Measurements from ENCODE around the gene DYSF.

Gene DYSF

GRCh38 chr2:71571945-71572344, 118.6 kb downstream of the DYSF start:
- no peak for DNase-seq (ENCODE audit: low read depth in 2 of 2)

GRCh38 chr2:71575966-71576365, 122.6 kb downstream of the DYSF start:
- DNase-seq (ENCODE audit: low read depth in 2 of 2), result no peak

- no peak for DNase-seq (ENCODE audit: low read depth in 2 of 2)
These were observed 123.2 kb downstream of the DYSF start for GRCh38 chr2:71576541-71576940.

- no peak for DNase-seq (ENCODE audit: low read depth in 2 of 2)
These were observed 123.8 kb downstream of the DYSF start for GRCh38 chr2:71577209-71577608.

GRCh38 chr2:71578767-71579342, 125.5 kb downstream of the DYSF start:
- no peak for DNase-seq (ENCODE audit: low read depth in 2 of 2)

GRCh38 chr2:71581026-71581425, 127.7 kb downstream of the DYSF start:
- DNase-seq (ENCODE audit: low read depth in 2 of 2), result no peak

- no peak for DNase-seq (ENCODE audit: low read depth in 2 of 2)
These were observed 130.5 kb downstream of the DYSF start for GRCh38 chr2:71583876-71584275.

GRCh38 chr2:71586471-71586870, 133.1 kb downstream of the DYSF start:
- no peak for DNase-seq (ENCODE audit: low read depth in 2 of 2)

- DNase-seq (ENCODE audit: low read depth in 2 of 2), result no peak
These were observed 134.2 kb downstream of the DYSF start for GRCh38 chr2:71587509-71588073.

- DNase-seq (ENCODE audit: low read depth in 2 of 2), result no peak
These were observed 135.3 kb downstream of the DYSF start for GRCh38 chr2:71588497-71589170.

- no peak for DNase-seq (ENCODE audit: low read depth in 2 of 2)
These were observed 136.4 kb downstream of the DYSF start for GRCh38 chr2:71589763-71590162.

GRCh38 chr2:71591044-71591443, 137.7 kb downstream of the DYSF start:
- DNase-seq (ENCODE audit: low read depth in 2 of 2), result no peak

- no peak for DNase-seq (ENCODE audit: low read depth in 2 of 2)
These were observed 138.9 kb downstream of the DYSF start for GRCh38 chr2:71592181-71592711.

GRCh38 chr2:71595569-71595968, 142.2 kb downstream of the DYSF start:
- DNase-seq (ENCODE audit: low read depth in 2 of 2), result no peak

GRCh38 chr2:71596011-71596410, 142.7 kb downstream of the DYSF start:
- DNase-seq (ENCODE audit: low read depth in 2 of 2), result no peak

GRCh38 chr2:71597756-71598155, 144.4 kb downstream of the DYSF start:
- no peak for DNase-seq (ENCODE audit: low read depth in 2 of 2)

GRCh38 chr2:71598526-71598925, 145.2 kb downstream of the DYSF start:
- DNase-seq (ENCODE audit: low read depth in 2 of 2), result no peak

GRCh38 chr2:71599038-71599437, 145.7 kb downstream of the DYSF start:
- DNase-seq (ENCODE audit: low read depth in 2 of 2), result no peak

- no peak for DNase-seq (ENCODE audit: low read depth in 2 of 2)
These were observed 146.4 kb downstream of the DYSF start for GRCh38 chr2:71599646-71600236.

- DNase-seq (ENCODE audit: low read depth in 2 of 2), result no peak
These were observed 147.2 kb downstream of the DYSF start for GRCh38 chr2:71600555-71600954.

GRCh38 chr2:71601136-71602114, 148.1 kb downstream of the DYSF start:
- no peak for DNase-seq (ENCODE audit: low read depth in 2 of 2)

GRCh38 chr2:71602115-71602495, 148.7 kb downstream of the DYSF start:
- no peak for DNase-seq (ENCODE audit: low read depth in 2 of 2)
